Upper lobe of left lung (tissue), 4 donors: ENCODE results near the gene SYCP3.

Source experiments
- CTCF ChIP-seq, 6 experiments: fragments of 450-650 bp in 4 of 6; fragments of 200-600 bp in 2 of 6; sonication (generic) in 2 of 6; IDR thresholded peaks; one replicate each; pipeline ENCODE4 v1.5.1; 2016 to 2019; ENCODE audit warnings: antibody characterized with exemption in 6 of 6
- EP300 ChIP-seq, 4 donors: sonication (generic); formaldehyde crosslinking; IDR thresholded peaks; one replicate each; pipeline ENCODE4 v1.5.1; 2017; ENCODE audit warnings: antibody characterized with exemption in 4 of 4, control low read depth in 2 of 4
- POLR2A ChIP-seq, 4 donors: fragments of 450-650 bp; IDR thresholded peaks; one replicate each; pipeline ENCODE4 v1.5.1; 2016 to 2017; ENCODE audit warnings: antibody characterized with exemption in 4 of 4, mild to moderate bottlenecking in 2 of 4

- TF ChIP-seq POLR2A (IDR thresholded peaks at IDR 0.05) (no peak), CTCF (IDR thresholded peaks at IDR 0.05) (no peak), EP300 (IDR thresholded peaks at IDR 0.05) (no peak)
Observed at GRCh38 chr12:101782273-101782731, 43.0 kb upstream of the SYCP3 start.
